CD4-positive, CD25-positive, alpha-beta regulatory T cell (primary cell): Measurements from ENCODE around the gene DOLPP1. TPM values are rescaled to one million over a fixed set of nuclear protein-coding genes. Genes with fewer than 3 reads are reported as not detected.
A peak's percentile ranks its signal among the peaks of the same experiment; 100 is the strongest.
"Not testable (repeated sequence)": the region's sequence is repeated elsewhere in the genome, so short reads cannot be mapped to it uniquely, and the experiment has no call there.

ENCODE experiments used
- ATAC-seq, 2 donors: fragments of 150-1000 bp; cut with Tn5 transposase; one replicate each; pipeline ENCODE4 v1.10.0; 2021; ENCODE audit warnings: low read depth in 2 of 2, moderate number of reproducible peaks in 2 of 2, moderate library complexity in 1 of 2
- DNase-seq, 3 donors: peaks; one replicate each; pipeline versions ENCODE4 v3.0.0 to v3.0.0-alpha.2; 2012 to 2022; ENCODE audit warnings: mixed read lengths in 1 of 3
- H3K27ac ChIP-seq: one replicate; pipeline ENCODE4 v1.7.0; 2013; ENCODE audit warnings: mild to moderate bottlenecking, low read length; ENCODE audit not compliant: insufficient read depth, poor library complexity, severe bottlenecking
- H3K27me3 ChIP-seq: one replicate; pipeline ENCODE4 v1.7.0; 2013; ENCODE audit warnings: low read length; ENCODE audit not compliant: control insufficient read depth, insufficient read depth
- H3K36me3 ChIP-seq: one replicate; pipeline ENCODE4 v1.7.0; 2013; ENCODE audit warnings: mild to moderate bottlenecking, low read length, moderate library complexity; ENCODE audit not compliant: control insufficient read depth, insufficient read depth
- H3K4me1 ChIP-seq: 2 replicates; pipeline ENCODE4 v1.7.0; 2013; ENCODE audit warnings: mild to moderate bottlenecking, low read length; ENCODE audit not compliant: insufficient read depth, control insufficient read depth, poor library complexity, severe bottlenecking
- H3K4me3 ChIP-seq: one replicate; pipeline ENCODE4 v1.7.0; 2013; ENCODE audit warnings: low read depth, mild to moderate bottlenecking, low read length, moderate library complexity
- H3K9me3 ChIP-seq, 2 experiments: 1 replicate in 1 of 2; 2 replicates in 1 of 2; pipeline ENCODE4 v1.7.0; 2013; ENCODE audit warnings: low read length in 2 of 2, mild to moderate bottlenecking in 1 of 2, moderate library complexity in 1 of 2; ENCODE audit not compliant: control insufficient read depth in 2 of 2
- H3K27ac Mint-ChIP-seq, 3 donors: one replicate each; pipeline ENCODE4 v1.8.0; 2020 to 2022; ENCODE audit warnings: mild to moderate bottlenecking in 3 of 3, mixed read lengths in 3 of 3, moderate library complexity in 2 of 3
- H3K27me3 Mint-ChIP-seq: one replicate; pipeline ENCODE4 v1.8.0; 2022; ENCODE audit warnings: mild to moderate bottlenecking, mixed read lengths
- H3K36me3 Mint-ChIP-seq: one replicate; pipeline ENCODE4 v1.8.0; 2020; ENCODE audit warnings: mixed read lengths
- H3K4me1 Mint-ChIP-seq, 4 donors: one replicate each; pipeline ENCODE4 v1.8.0; 2020 to 2022; ENCODE audit warnings: mixed read lengths in 4 of 4, mild to moderate bottlenecking in 1 of 4
- H3K4me3 Mint-ChIP-seq, 4 donors: one replicate each; pipeline ENCODE4 v1.8.0; 2020 to 2022; ENCODE audit warnings: mild to moderate bottlenecking in 4 of 4, mixed read lengths in 4 of 4, moderate library complexity in 3 of 4
- H3K9me3 Mint-ChIP-seq, 7 donors: one replicate each; pipeline ENCODE4 v1.8.0; 2020 to 2022; ENCODE audit warnings: mixed read lengths in 7 of 7, mild to moderate bottlenecking in 3 of 7, moderate library complexity in 2 of 7
- polyA plus RNA-seq, 4 donors: library from polyadenylated mRNA; unstranded; fragments of 300-500 nt; fragmentation: Illumina TruSeq; gene quantifications; one replicate each; pipeline ENCODE4 v1.2.3, GENCODE V29; 2021
- total RNA-seq: library from RNA; stranded (reverse); gene quantifications from one replicate; pipeline ENCODE4 v1.2.3, GENCODE V29; 2022

DOLPP1 gene
- total RNA-seq (3.9 TPM), polyA plus RNA-seq (1 to 10 TPM; 8.6 to 9.3 (median 8.9) TPM)

GRCh38 chr9:129080601-129081387 is at the start of gene DOLPP1:
TSS of gene DOLPP1 (plus strand) at chr9:129081111. CDS start at chr9:129081132, 21 bp downstream.
- Mint-ChIP-seq H3K4me1 (peaks cover 0 to 31% (median 19%) of the 10 kb centered on the region in 4 donors), H3K9me3 (no peaks in the 10 kb centered on the region), H3K27me3 (peaks cover 5% of the 10 kb centered on the region), H3K4me3 (peak within 1 kb of the TSS; percentile 90 to 97 (median 94)), H3K27ac (peak within 1 kb of the TSS; percentile 66 to 84 (median 77)), H3K36me3 (no peaks in the 10 kb centered on the region)
- DNase-seq = peak; percentile 97 to 100 (median 99)
- Histone ChIP-seq H3K36me3 (peaks cover 11% of the 10 kb centered on the region), H3K27me3 (no peaks in the 10 kb centered on the region), H3K4me3 (peak within 1 kb of the TSS; percentile 83), H3K4me1 (peaks cover 20% of the 10 kb centered on the region), H3K27ac (peak within 1 kb of the TSS; percentile 73), H3K9me3 (no peaks in the 10 kb centered on the region)
- peak; percentile 95 to 96 for ATAC-seq

- H3K27ac Mint-ChIP-seq = no peak overlapping the region
- DNase-seq = no peak
- no peaks in the 10 kb centered on the region for H3K27me3 Mint-ChIP-seq
- no peaks in the 10 kb centered on the region for H3K9me3 Mint-ChIP-seq
- Histone ChIP-seq H3K4me1 (peaks cover 21% of the 10 kb centered on the region), H3K9me3 (no peaks in the 10 kb centered on the region), H3K36me3 (no peaks in the 10 kb centered on the region), H3K27ac (no peak overlapping the region), H3K27me3 (no peaks in the 10 kb centered on the region), H3K4me3 (no peak overlapping the region)
- ATAC-seq = no peak
- H3K4me1 Mint-ChIP-seq = peaks cover 0 to 23% (median 15%) of the 10 kb centered on the region in 4 donors
- peak overlapping the region in 1 of 4 donors; percentile 56 for H3K4me3 Mint-ChIP-seq
- H3K36me3 Mint-ChIP-seq = no peaks in the 10 kb centered on the region
Measured at GRCh38 chr9:129031514-129031913, 49.4 kb upstream of the DOLPP1 start.

- Mint-ChIP-seq H3K36me3 (no peaks in the 10 kb centered on the region), H3K27ac (no peak overlapping the region), H3K27me3 (no peaks in the 10 kb centered on the region), H3K4me1 (peaks cover 4 to 23% (median 18%) of the 10 kb centered on the region in 4 donors), H3K4me3 (no peak overlapping the region), H3K9me3 (no peaks in the 10 kb centered on the region)
- no peak for ATAC-seq
- H3K36me3 ChIP-seq = no peaks in the 10 kb centered on the region
- no peaks in the 10 kb centered on the region for H3K9me3 ChIP-seq
- no peak for DNase-seq
- no peaks in the 10 kb centered on the region for H3K27me3 ChIP-seq
- H3K4me1 ChIP-seq = peaks cover 19% of the 10 kb centered on the region
- no peak overlapping the region for H3K4me3 ChIP-seq
- H3K27ac ChIP-seq = no peak overlapping the region
Measured at GRCh38 chr9:129032541-129033159, 48.3 kb upstream of the DOLPP1 start.

GRCh38 chr9:129033216-129033615 is 47.7 kb upstream of the DOLPP1 start:
- H3K27ac Mint-ChIP-seq = no peak overlapping the region
- H3K27ac ChIP-seq = no peak overlapping the region

GRCh38 chr9:129035838-129036237 is 45.1 kb upstream of the DOLPP1 start:
- H3K27ac Mint-ChIP-seq = peak overlapping the region in 2 of 3 donors; percentile 92 to 93
- Histone ChIP-seq H3K4me1 (peaks cover 22% of the 10 kb centered on the region), H3K27ac (peak overlapping the region; percentile 41), H3K4me3 (peak overlapping the region; percentile 66)
- not testable (repeated sequence) for H3K27me3 Mint-ChIP-seq, H3K9me3 Mint-ChIP-seq, ATAC-seq, H3K36me3 Mint-ChIP-seq, H3K27me3 ChIP-seq, DNase-seq, H3K9me3 ChIP-seq, H3K36me3 ChIP-seq
- H3K4me1 Mint-ChIP-seq = peaks cover 4 to 39% (median 18%) of the 10 kb centered on the region in 4 donors
- peak overlapping the region; percentile 89 to 100 (median 97) for H3K4me3 Mint-ChIP-seq

More at GRCh38 chr9:129033216-129033615, 47.7 kb upstream of the DOLPP1 start:
- peaks cover 4 to 29% (median 19%) of the 10 kb centered on the region in 4 donors for H3K4me1 Mint-ChIP-seq
- H3K27me3 ChIP-seq = no peaks in the 10 kb centered on the region
- no peaks in the 10 kb centered on the region for H3K9me3 Mint-ChIP-seq
- H3K36me3 Mint-ChIP-seq = no peaks in the 10 kb centered on the region
- H3K27me3 Mint-ChIP-seq = no peaks in the 10 kb centered on the region
- H3K4me3 ChIP-seq = no peak overlapping the region
- ATAC-seq (no peak), DNase-seq (no peak)
- no peaks in the 10 kb centered on the region for H3K36me3 ChIP-seq
- no peaks in the 10 kb centered on the region for H3K9me3 ChIP-seq
- H3K4me1 ChIP-seq = peaks cover 22% of the 10 kb centered on the region
- H3K4me3 Mint-ChIP-seq = no peak overlapping the region

GRCh38 chr9:129036241-129036922 is 44.5 kb upstream of the DOLPP1 start, which contains the start of gene MIGA2:
TSS of gene MIGA2 (plus strand) at chr9:129036626. CDS start at chr9:129040595, 3,969 bp downstream.
- H3K27ac Mint-ChIP-seq = peak within 1 kb of the TSS; percentile 91 to 93 (median 92)
- H3K9me3 ChIP-seq = no peaks in the 10 kb centered on the region
- H3K27me3 ChIP-seq = no peaks in the 10 kb centered on the region
- H3K4me1 Mint-ChIP-seq = peaks cover 4 to 39% (median 18%) of the 10 kb centered on the region in 4 donors
- H3K4me1 ChIP-seq = peaks cover 22% of the 10 kb centered on the region
- H3K27me3 Mint-ChIP-seq = no peaks in the 10 kb centered on the region
- H3K36me3 Mint-ChIP-seq = no peaks in the 10 kb centered on the region
- H3K4me3 ChIP-seq = peak within 1 kb of the TSS; percentile 66
- H3K36me3 ChIP-seq = peaks cover 5% of the 10 kb centered on the region
- H3K9me3 Mint-ChIP-seq = no peaks in the 10 kb centered on the region
- peak within 1 kb of the TSS; percentile 60 for H3K27ac ChIP-seq
- peak; percentile 98 to 99 for ATAC-seq
- peak; percentile 92 to 99 (median 94) for DNase-seq
- H3K4me3 Mint-ChIP-seq = peak within 1 kb of the TSS; percentile 89 to 100 (median 97)

- H3K9me3 ChIP-seq = no peaks in the 10 kb centered on the region
- H3K27me3 ChIP-seq = no peaks in the 10 kb centered on the region
- ATAC-seq (no peak), DNase-seq (no peak)
- peaks cover 12% of the 10 kb centered on the region for H3K36me3 ChIP-seq
- H3K4me1 ChIP-seq = peaks cover 22% of the 10 kb centered on the region
- no peaks in the 10 kb centered on the region for H3K36me3 Mint-ChIP-seq
- peaks cover 4 to 39% (median 18%) of the 10 kb centered on the region in 4 donors for H3K4me1 Mint-ChIP-seq
- H3K27ac ChIP-seq = peak overlapping the region; percentile 60
- H3K27me3 Mint-ChIP-seq = no peaks in the 10 kb centered on the region
- H3K27ac Mint-ChIP-seq = peak overlapping the region; percentile 91 to 93 (median 92)
- H3K4me3 Mint-ChIP-seq = peak overlapping the region; percentile 89 to 100 (median 97)
- H3K9me3 Mint-ChIP-seq = no peaks in the 10 kb centered on the region
- peak overlapping the region; percentile 52 for H3K4me3 ChIP-seq
Measured at GRCh38 chr9:129036923-129037766, 43.8 kb upstream of the DOLPP1 start.
